ENCODE data around the gene PRND. TPM values are rescaled to one million over a fixed set of nuclear protein-coding genes. Genes with fewer than 3 reads are reported as not detected.

The PRND gene
- total RNA-seq, 1 experiment from 2014 or later: 0.04 TPM

DNA sequence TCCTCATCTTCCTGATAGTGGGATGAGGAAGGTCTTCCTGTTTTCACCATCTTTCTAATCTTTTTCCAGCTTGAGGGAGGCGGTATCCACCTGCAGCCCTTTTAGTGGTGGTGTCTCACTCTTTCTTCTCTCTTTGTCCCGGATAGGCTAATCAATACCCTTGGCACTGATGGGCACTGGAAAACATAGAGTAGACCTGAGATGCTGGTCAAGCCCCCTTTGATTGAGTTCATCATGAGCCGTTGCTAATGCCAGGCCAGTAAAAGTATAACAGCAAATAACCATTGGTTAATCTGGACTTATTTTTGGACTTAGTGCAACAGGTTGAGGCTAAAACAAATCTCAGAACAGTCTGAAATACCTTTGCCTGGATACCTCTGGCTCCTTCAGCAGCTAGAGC is 21.8 kb upstream of the PRND start:
- Histone ChIP-seq H4K20me1 (ENCODE audit: control insufficient read depth, insufficient read depth, insufficient read length) (no peaks in the 10 kb centered on the region), H3K18ac (ENCODE audit: insufficient read length, low read depth, low read length) (no peak overlapping the region), H3K4me2 (ENCODE audit: insufficient read depth, insufficient read length, low read length) (no peak overlapping the region), H3K79me2 (ENCODE audit: insufficient read depth, low read length) (peaks cover 2% of the 10 kb centered on the region; the same call in 1 of the 2 replicates), H2BK15ac (ENCODE audit: low read depth, low read length) (no peak overlapping the region), H3K27ac (ENCODE audit: insufficient read length, low read depth, low read length) (no peak overlapping the region), H3K23ac (ENCODE audit: insufficient read length, low read depth, low read length) (no peak overlapping the region), H3K27me3 (ENCODE audit: insufficient read depth, low read length) (no peaks in the 10 kb centered on the region), H2BK12ac (ENCODE audit: insufficient read length, low read depth, low read length) (no peak overlapping the region), H3K9me3 (ENCODE audit: control insufficient read depth, low read depth, low read length) (no peaks in the 10 kb centered on the region), H3K23me2 (ENCODE audit: insufficient read length, low read depth, low read length, poor library complexity, severe bottlenecking) (no peaks in the 10 kb centered on the region), H3K4me1 (ENCODE audit: insufficient read depth, low read length) (peaks cover 22% of the 10 kb centered on the region; the same call in 1 of the 2 replicates), H4K5ac (ENCODE audit: insufficient read length, low read depth, low read length) (no peak overlapping the region), H3K79me1 (ENCODE audit: insufficient read depth, low read depth, low read length, poor library complexity, severe bottlenecking) (peaks cover 3% of the 10 kb centered on the region), H3K4ac (ENCODE audit: low read depth, low read length) (no peak overlapping the region), H2BK20ac (ENCODE audit: low read depth, low read length, poor library complexity, severe bottlenecking) (no peak overlapping the region), H3K9ac (ENCODE audit: extremely low read depth, insufficient read length, low read length) (no peak overlapping the region), H2AFZ (ENCODE audit: low read length) (no peak overlapping the region), H2AK5ac (ENCODE audit: insufficient read length, low read length) (no peak overlapping the region), H4K91ac (ENCODE audit: insufficient read length, low read depth, low read length) (no peak overlapping the region), H3T11ph (ENCODE audit: low read length) (no peak overlapping the region), H4K8ac (replicated peaks; ENCODE audit: insufficient read length, low read depth, low read length) (no peak overlapping the region), H2BK5ac (ENCODE audit: insufficient read length, low read length) (no peak overlapping the region), H2BK120ac (ENCODE audit: low read depth, low read length, poor library complexity, severe bottlenecking) (no peak overlapping the region), H3K14ac (ENCODE audit: insufficient read depth, low read length) (no peak overlapping the region), H3K56ac (ENCODE audit: insufficient read length, low read depth, low read length) (no peak overlapping the region)
- H3K27ac Mint-ChIP-seq: no peak overlapping the region
- H3K9me3 Mint-ChIP-seq: no peaks in the 10 kb centered on the region
- WGBS (ENCODE audit: extremely low coverage, insufficient read length, low lambda C conversion rate): no CpG with 5 or more reads among the region's 3 CpGs
- H3K27me3 Mint-ChIP-seq (ENCODE audit: low read depth): peaks cover 3% of the 10 kb centered on the region; the same call in 1 of the 2 replicates
- no peak overlapping the region for H3K4me3 Mint-ChIP-seq
- no peak for DNase-seq
- TF ChIP-seq, protein P1, sequence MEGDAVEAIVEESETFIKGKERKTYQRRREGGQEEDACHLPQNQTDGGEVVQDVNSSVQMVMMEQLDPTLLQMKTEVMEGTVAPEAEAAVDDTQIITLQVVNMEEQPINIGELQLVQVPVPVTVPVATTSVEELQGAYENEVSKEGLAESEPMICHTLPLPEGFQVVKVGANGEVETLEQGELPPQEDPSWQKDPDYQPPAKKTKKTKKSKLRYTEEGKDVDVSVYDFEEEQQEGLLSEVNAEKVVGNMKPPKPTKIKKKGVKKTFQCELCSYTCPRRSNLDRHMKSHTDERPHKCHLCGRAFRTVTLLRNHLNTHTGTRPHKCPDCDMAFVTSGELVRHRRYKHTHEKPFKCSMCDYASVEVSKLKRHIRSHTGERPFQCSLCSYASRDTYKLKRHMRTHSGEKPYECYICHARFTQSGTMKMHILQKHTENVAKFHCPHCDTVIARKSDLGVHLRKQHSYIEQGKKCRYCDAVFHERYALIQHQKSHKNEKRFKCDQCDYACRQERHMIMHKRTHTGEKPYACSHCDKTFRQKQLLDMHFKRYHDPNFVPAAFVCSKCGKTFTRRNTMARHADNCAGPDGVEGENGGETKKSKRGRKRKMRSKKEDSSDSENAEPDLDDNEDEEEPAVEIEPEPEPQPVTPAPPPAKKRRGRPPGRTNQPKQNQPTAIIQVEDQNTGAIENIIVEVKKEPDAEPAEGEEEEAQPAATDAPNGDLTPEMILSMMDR (conservative IDR thresholded peaks at IDR 0.05): no peak
- peaks cover 0 to 7% (median 7%) of the 10 kb centered on the region in 3 experiments; a peak in 4 of 7 replicates for H3K36me3 Mint-ChIP-seq (ENCODE audit: insufficient read depth in 1 of 3, low read depth in 3 of 3)
- H3K4me1 Mint-ChIP-seq: peaks cover 35 to 39% of the 10 kb centered on the region in 2 experiments
